Central memory CD4-positive, alpha-beta T cell (primary cell): ENCODE measurements around the gene CTAGE4.
"Not testable (repeated sequence)": the region's sequence is repeated elsewhere in the genome, so short reads cannot be mapped to it uniquely, and the experiment has no call there.

Source experiments
- DNase-seq: peaks from one replicate; pipeline ENCODE4 v3.0.0; 2022

The CTAGE4 gene

GRCh38 chr7:144183166-144183565 is at the start of gene CTAGE4:
TSS of gene CTAGE4 (plus strand) at chr7:144183466. CDS start at chr7:144183504, 38 bp downstream.
- DNase-seq: not testable (repeated sequence)

GRCh38 chr7:144134116-144134515 is 49.1 kb upstream of the CTAGE4 start:
- no peak for DNase-seq

DNA sequence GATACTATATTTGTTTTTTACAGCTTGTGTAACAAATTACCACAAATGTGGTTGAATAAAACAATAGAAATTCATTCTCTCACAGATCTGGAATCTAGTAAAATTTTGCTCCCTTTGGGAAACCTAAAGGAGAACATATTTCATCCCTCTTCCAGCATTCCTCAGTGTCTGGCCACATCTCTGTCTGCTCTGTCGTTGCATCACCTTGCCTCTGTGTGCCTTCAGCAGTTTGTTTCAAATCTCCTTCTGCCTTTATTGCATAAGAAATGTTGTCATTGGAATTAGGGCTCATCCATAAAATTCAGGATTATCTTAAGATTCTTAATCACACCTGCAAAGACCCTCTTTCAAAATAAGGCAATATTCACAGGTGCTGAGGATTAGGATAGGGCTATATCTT is 45.8 kb upstream of the CTAGE4 start:
- no peak for DNase-seq

DNA sequence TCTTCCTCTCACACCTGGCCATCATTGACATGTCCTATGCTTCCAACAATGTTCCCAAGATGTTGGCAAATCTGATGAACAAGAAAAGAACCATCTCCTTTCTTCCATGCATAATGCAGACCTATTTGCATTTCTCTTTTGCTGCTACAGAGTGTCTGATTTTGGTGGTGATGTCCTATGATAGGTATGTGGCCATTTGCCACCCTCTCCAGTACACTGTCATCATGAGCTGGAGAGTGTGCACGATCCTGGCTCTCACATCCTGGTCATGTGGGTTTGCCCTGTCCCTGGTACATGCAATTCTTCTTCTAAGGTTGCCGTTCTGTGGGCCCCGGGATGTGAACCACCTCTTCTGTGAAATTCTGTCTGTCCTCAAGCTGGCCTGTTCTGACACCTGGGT is 41.1 kb upstream of the CTAGE4 start:
- DNase-seq: no peak

GRCh38 chr7:144144426-144144825 is 38.8 kb upstream of the CTAGE4 start:
- no peak for DNase-seq

GRCh38 chr7:144148224-144148827 is 34.9 kb upstream of the CTAGE4 start:
- no peak for DNase-seq

DNA sequence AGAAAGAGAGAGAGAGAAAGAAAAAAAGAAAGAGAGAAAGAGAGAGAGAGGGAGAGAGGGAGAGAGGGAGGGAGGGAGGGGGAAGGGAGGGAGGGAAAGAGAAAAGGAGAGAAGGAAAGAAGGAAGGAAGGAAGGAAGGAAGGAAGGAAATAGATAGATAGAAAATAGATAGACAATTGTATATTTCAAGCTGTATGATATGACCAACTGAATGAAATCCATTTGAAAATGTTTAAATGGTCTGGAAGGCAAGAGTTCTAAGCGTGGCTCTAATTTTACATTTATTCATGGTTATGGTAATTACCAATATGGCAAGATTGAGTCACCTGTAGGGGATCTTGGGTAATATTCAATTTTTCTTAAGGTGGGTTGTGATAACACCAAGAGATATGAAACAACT is 24.4 kb upstream of the CTAGE4 start:
- DNase-seq: no peak

DNA sequence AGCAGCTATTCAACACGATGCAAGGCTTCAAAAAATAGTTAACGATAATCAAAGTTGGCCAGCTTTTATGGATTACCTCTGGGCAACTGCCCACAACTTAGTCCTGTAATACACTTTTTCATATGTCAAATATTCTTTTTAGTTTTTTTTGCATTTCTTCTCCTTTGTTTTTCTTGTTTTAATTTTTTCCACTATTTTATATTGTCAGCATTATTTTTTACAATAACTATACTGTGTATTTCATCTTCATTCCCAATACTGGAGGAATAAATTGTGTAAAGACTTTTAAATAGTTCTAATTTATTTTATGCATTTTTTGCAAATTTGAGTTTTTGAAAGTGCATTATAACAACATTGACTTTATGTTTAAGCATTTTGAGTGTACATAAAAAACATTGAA is 18.5 kb upstream of the CTAGE4 start:
- DNase-seq: no peak

DNA sequence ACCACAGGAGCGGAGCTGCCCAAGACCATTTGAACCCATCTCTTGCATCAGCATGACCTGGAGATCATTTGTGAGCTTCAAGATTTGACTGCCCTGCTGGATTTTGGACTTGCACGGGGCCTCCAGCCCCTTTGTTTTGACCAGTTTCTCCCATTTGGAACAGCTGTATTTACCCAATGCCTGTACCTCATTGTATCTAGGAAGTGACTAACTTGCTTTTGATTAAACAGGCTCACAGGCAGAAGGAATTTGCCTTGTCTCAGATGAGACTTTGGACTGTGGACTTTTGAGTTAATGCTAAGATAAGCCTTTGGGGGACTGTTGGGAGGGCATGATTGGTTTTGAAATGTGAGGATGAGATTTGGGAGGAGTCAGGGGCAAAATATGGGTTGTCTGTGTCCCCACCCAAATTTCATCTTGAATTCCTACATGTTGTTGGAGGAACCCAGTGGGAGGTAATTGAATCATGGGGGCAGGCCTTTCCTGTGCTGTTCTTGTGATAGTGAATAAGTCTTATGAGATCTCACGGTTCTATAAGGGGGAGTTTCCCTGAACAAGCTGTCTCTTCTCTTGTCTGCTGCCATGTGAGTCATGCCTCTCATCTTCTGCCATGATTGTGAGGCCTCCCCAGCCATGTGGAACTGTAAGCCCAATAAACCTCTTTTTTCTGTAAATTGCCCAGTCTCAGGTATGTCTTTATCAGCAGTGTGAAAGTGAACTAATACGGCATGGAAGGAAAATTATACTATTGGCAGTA is 11.5 kb upstream of the CTAGE4 start:
- DNase-seq: not testable (repeated sequence)

- DNase-seq: no peak
Measured at GRCh38 chr7:144174613-144175012, 8.7 kb upstream of the CTAGE4 start.

DNA sequence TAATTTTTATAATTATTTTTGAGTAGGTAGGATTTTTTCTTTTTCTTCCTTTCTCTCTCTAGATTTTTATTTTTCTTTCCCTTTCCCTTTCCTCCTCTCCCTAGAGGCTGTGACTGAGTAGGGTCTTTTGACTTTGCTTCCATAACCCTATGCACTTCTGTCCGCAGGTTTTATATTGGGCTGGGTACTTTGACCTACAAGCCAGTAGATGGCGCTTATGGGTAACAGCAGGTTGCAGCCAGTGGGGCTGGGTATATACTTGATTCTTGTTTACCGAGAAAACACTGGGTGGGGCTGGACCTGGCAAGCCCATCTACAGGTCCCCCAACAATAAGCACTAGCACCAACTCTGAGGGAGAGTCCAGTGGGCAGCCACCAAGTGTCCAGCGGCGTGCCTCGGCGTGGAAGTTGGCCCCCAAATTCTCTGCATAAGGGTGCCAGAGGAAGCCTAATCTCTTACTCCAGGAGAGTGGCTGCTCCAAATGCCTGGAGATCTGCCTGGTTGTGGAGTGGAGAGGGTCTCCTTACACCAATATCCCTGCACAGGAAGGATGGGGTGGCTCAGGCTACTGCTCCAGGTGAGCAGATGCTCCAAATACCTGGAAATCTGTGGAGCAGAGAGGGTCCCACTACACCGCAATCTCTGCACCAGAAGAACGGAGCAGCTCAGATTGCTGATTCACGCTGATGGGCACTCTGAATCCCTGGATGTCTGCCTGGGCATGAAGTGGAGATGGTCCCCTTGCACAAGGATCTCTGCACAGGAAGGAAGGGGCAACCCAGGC is 4.7 kb upstream of the CTAGE4 start:
- DNase-seq: peak; percentile 43

- DNase-seq: not testable (repeated sequence)
Measured at GRCh38 chr7:144179165-144179479, 4.1 kb upstream of the CTAGE4 start.

- not testable (repeated sequence) for DNase-seq
Measured at GRCh38 chr7:144187848-144188247, 4.6 kb downstream of the CTAGE4 start.

GRCh38 chr7:144188578-144189171 is 5.4 kb downstream of the CTAGE4 start:
- DNase-seq: not testable (repeated sequence)

DNA sequence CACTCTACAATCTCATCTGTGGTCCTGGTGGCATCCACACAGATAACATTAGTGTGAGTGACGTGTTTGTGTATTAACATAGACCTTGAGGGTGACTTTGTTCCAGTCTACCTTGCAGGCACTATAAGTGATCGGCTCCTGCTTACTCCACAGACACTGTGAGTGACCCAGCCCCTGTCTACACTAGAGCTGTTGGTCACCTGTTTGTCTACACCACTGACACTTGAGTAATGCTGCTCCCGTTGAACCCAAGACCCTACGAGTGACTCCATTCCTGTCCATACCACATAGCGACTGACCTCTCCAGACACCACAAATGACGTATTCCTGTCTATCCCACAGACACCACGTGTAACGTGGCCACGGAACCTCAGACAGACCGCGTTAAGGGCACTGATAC is 10.5 kb downstream of the CTAGE4 start:
- not testable (repeated sequence) for DNase-seq

DNA sequence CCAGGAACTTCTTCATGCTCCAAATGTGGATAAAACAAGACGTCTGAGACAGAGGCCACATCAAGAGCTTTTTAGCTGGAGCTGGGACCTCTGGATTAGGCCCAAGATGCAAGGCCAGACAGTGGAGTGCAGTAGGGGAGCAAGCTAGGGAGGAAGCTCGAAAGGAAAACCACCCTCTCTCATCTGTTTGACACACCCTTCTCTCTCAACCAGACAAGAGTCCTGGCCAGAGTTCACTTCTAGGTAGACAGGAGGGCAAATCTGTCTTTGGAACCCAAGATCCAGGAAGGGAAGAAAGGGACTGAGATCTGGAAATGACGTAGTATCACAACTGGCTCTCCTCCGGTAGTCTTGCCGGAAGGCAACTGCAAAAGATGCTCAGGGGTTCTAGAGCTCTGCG is 11.2 kb downstream of the CTAGE4 start:
- DNase-seq: not testable (repeated sequence)

GRCh38 chr7:144195212-144195872 is 12.1 kb downstream of the CTAGE4 start, which contains the start of gene ARHGEF35:
TSS of gene ARHGEF35 (minus strand) at chr7:144195833. CDS start at chr7:144188383, 7,450 bp downstream.
- DNase-seq: peak; percentile 11

DNA sequence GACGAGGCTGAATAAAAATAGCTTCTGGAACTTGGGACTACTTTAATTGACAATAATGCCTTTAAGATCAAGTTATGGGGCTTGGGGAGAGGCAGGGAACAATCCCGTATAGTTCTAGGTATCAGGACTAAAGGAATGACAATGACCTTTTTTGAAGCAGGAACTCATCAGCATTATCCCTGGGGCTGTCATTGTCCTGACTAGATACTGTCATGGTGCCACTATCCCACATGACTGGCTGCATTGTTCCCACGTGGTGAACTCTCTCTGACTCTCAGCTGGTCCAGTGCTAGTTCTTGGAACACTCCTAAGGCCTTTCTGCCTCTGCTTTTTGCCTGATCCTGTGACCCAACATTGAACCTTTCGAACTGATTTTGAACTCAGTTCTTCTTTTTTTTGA is 15.7 kb downstream of the CTAGE4 start:
- not testable (repeated sequence) for DNase-seq

DNA sequence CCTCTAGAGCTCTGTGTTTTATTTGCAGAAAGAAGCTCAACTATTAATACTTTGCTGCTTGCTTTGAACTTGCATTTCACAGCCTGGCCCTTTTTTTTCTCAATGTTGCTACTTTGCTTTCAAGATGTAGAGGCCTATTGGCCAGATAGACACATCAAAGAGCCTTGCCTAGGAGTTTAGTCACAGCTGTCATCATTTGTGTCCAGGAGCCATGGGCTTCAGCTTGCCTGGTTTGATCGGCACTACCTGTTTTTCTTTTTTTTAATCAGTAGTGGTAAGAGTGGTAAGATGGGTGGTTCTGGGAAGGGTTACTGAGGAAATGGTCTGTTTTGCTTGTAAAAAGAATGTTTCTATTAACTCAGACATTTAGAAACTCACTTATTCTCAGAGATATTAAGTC is 18.7 kb downstream of the CTAGE4 start:
- DNase-seq: not testable (repeated sequence)

DNA sequence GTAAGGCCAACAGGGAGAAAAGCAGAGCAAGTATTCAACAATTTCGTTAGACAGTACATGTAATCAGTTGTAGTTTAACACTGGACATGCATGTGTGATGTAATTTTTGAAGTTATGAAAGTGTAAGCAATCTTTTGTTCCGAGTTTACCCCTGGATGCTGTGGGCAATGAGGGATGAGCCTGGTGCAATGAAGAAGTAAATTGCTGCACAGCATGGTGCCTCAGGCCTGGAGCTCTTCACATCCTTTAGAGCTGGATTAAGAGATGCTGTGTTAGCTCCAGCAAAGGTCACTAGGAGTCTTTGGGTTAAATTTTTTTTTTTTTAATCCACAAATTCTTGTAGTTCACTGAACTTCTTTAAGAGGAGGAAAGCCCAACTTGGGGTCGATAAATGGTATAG is 19.8 kb downstream of the CTAGE4 start:
- DNase-seq: not testable (repeated sequence)

DNA sequence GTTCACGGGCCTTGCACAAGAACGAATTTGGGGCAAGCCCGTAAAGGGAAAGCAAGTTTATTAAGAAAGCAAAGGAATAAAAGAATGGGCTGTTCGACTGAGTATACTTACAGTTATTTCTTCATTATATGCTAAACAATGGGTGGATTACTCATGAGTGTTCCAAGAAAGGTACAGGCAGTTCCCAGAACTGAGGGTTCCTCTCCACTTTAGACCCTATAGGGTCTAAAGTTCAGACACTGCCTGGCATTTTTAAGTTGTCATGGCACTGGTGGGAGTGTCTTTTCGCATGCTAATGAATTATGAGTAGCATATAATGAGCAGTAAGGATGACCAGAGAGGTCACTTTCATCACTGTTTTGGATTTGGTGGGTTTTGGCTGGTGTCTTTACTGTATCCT is 22.0 kb downstream of the CTAGE4 start:
- not testable (repeated sequence) for DNase-seq

GRCh38 chr7:144217200-144217599 is 33.9 kb downstream of the CTAGE4 start:
- DNase-seq: not testable (repeated sequence)

DNA sequence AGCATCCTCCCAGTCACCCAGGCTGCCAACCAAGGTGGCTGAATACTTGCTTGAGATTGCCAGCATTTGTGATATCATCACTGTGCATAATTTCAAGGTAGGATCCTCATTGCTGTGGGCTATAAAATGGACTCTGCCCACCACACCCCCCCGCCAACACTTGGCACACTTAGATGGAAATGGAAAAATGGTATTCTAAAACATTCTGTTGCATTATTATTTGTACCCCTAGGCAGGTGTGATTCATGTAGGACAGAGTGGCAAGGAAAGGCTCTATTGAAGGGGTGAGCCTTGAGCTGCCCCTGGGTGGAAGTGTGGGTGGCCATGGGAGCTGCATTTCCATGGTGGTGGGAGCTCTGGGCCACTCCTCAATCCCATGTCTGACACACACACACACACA is 35.3 kb downstream of the CTAGE4 start:
- not testable (repeated sequence) for DNase-seq
